ENCODE results near the gene ADGRF4. TPM values are rescaled to one million over a fixed set of nuclear protein-coding genes. Genes with fewer than 3 reads are reported as not detected.

Gene ADGRF4
- total RNA-seq, 4 donors from 2014 or later = 0.17 to 0.46 TPM; not detected in 2

GRCh38 chr6:47654255-47654654 is 44.1 kb upstream of the ADGRF4 start:
- Histone ChIP-seq H3K4me3 (no peak overlapping the region), H3K9me3 (no peaks in the 10 kb centered on the region), H3K27me3 (no peaks in the 10 kb centered on the region), H3K36me3 (no peaks in the 10 kb centered on the region), H3K4me1 (peaks cover 0 to 5% (median 4%) of the 10 kb centered on the region in 3 donors), H3K27ac (no peak overlapping the region)
- 65 to 66% methylated on average over 3 of the region's 4 CpGs for WGBS, 2 donors (ENCODE audit: low coverage in 1 of 2)
- no peak for TF ChIP-seq CTCF (IDR thresholded peaks at IDR 0.05)
- no peak for TF ChIP-seq POLR2AphosphoS5 (IDR thresholded peaks at IDR 0.05)
- no peak for TF ChIP-seq EP300 (IDR thresholded peaks at IDR 0.05)
- TF ChIP-seq POLR2A (IDR thresholded peaks at IDR 0.05) = no peak
- ATAC-seq = no peak

GRCh38 chr6:47655719-47656595 is 42.4 kb upstream of the ADGRF4 start:
- Histone ChIP-seq H3K36me3 (no peaks in the 10 kb centered on the region), H3K9me3 (no peaks in the 10 kb centered on the region), H3K27me3 (no peaks in the 10 kb centered on the region), H3K4me1 (peaks cover 0 to 5% (median 4%) of the 10 kb centered on the region in 3 donors), H3K4me3 (no peak overlapping the region), H3K27ac (no peak overlapping the region)
- TF ChIP-seq CTCF (IDR thresholded peaks at IDR 0.05) (no peak), EP300 (IDR thresholded peaks at IDR 0.05) (no peak), POLR2A (IDR thresholded peaks at IDR 0.05) (no peak), POLR2AphosphoS5 (IDR thresholded peaks at IDR 0.05) (no peak)
- WGBS, 2 donors (ENCODE audit: low coverage in 1 of 2) = 61 to 67% methylated on average over 1 to 3 of the region's 7 CpGs
- ATAC-seq = no peak

GRCh38 chr6:47661960-47662359 is 36.4 kb upstream of the ADGRF4 start:
- 38 to 72% methylated on average over 4 to 5 of the region's 5 CpGs for WGBS, 2 donors (ENCODE audit: low coverage in 1 of 2)
- Histone ChIP-seq H3K9me3 (no peaks in the 10 kb centered on the region), H3K36me3 (no peaks in the 10 kb centered on the region), H3K4me1 (no peaks in the 10 kb centered on the region), H3K27ac (no peak overlapping the region), H3K27me3 (no peaks in the 10 kb centered on the region), H3K4me3 (no peak overlapping the region)
- TF ChIP-seq POLR2A (IDR thresholded peaks at IDR 0.05) (no peak), CTCF (IDR thresholded peaks at IDR 0.05) (no peak), EP300 (IDR thresholded peaks at IDR 0.05) (no peak), POLR2AphosphoS5 (IDR thresholded peaks at IDR 0.05) (no peak)
- no peak for ATAC-seq

- no peak overlapping the region for H3K4me3 ChIP-seq
- WGBS, 2 donors (ENCODE audit: low coverage in 1 of 2) = 72 to 89% methylated on average over 5 to 8 of the region's 13 CpGs
Measured at GRCh38 chr6:47663462-47664216, 34.7 kb upstream of the ADGRF4 start.

More at GRCh38 chr6:47663462-47664216, 34.7 kb upstream of the ADGRF4 start:
- no peaks in the 10 kb centered on the region for H3K9me3 ChIP-seq
- no peak for TF ChIP-seq CTCF (IDR thresholded peaks at IDR 0.05)
- H3K36me3 ChIP-seq = no peaks in the 10 kb centered on the region
- ATAC-seq = no peak
- no peak overlapping the region for H3K27ac ChIP-seq
- H3K27me3 ChIP-seq = no peaks in the 10 kb centered on the region
- no peaks in the 10 kb centered on the region for H3K4me1 ChIP-seq
